Measurements from ENCODE around the gene MYO7B.

GRCh38 chr2:127636248-127637235 is 101.1 kb downstream of the MYO7B start:
- TF ChIP-seq POLR2AphosphoS5 (IDR thresholded peaks at IDR 0.05; ENCODE audit: borderline replicate concordance, low read depth, low read length) (no peak), EZH2 (IDR thresholded peaks at IDR 0.05) (no peak), FOXP2 (optimal IDR thresholded peaks at IDR 0.05; ENCODE audit: control extremely low read depth, extremely low read length, insufficient read depth) (no peak)

Data from SK-N-MC (cell line).